Measurements from ENCODE around the gene SRSF10.
"Not testable (repeated sequence)": the region's sequence is repeated elsewhere in the genome, so short reads cannot be mapped to it uniquely, and the experiment has no call there.

SRSF10 gene

DNA sequence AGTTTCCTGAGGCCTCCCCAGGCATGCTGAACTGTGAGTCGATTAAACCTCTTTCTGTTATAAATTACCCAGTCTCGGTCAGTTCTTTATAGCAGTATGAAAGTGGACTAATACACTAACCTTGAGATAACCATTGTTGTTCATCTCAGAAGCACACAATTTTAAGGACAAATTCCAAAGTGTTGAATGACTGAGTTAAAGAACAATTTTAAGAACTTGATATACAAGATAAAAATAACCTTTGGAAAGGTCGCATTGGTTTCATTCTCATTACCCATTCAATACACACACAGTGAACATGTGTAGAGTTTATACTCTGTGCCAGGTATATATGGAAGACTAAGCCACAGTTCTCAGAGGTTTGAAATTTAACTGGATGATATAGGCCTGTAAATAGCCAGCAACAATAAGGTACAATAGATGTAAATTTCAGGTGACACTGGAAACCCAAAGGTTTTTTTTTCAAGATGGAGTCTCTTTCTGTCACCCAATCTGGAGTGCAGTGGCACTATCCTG lies 19.1 kb upstream of the SRSF10 start:
- DNase-seq (ENCODE audit: low read depth in 1 of 2, low spot score in 1 of 2) = no peak

DNA sequence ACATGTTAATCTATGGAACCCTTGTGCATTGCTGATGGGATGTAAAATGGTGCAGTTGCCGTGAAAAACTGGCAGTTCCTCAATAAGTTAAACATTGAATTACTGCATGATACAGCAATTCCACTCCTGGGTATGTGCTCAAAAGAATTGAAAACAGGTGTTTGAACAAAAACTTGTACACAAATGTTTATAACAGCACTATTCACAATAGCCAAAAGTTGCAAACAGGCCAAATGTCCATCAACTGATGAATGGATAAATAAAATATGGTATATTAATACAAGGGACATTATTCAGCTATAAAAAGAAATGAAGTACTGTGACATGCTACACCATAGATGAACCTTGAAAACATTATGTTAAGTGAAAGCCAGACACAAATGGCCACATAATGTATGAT lies 17.7 kb upstream of the SRSF10 start:
- no peak for DNase-seq (ENCODE audit: low read depth in 1 of 2, low spot score in 1 of 2)

DNA sequence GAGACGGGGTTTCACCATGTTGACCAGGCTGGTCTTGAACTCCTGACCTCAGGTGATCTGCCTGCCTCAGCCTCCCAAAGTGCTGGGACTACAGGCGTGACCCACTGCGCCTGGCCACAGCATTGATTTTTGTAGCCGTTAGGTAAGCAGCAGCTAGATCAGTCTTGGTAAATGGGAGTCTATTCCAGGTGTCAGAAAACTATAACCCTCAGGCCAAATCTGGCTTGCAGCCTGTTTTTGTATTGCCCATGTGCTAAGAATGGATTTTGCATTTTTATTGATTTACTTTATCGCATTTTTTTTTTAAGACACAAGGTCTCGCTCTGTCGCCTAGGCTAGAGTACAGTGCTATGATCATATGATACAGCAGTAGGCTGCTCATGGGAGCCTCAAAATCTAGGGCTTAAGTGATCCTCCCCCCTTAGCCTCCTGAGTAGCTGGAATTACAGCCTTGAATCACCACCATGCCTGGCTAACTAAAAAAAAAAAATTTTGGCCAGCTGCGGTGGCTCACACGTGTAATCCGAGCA lies 16.6 kb upstream of the SRSF10 start:
- no peak for DNase-seq (ENCODE audit: low read depth in 1 of 2, low spot score in 1 of 2)

DNA sequence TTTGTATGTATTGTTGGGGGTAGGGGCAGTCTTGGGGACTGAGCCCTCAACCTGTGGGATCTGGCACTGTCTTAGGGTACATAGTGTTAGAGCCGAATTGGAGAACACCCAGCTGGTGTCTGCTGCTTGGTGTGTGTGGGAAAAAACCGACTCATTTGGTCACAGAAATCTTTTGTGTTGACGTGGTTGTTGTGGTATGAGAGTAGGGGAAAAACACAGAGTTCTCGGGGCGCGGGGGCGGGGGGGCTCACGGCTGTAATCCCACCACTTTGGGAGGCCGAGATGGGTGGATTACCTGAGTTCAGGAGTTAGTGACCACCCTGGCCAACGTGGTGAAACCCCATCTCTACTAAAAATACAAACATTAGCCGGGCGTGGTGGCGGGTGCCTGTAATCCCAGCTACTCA lies 15.3 kb upstream of the SRSF10 start:
- no peak for DNase-seq (ENCODE audit: low read depth in 1 of 2, low spot score in 1 of 2)

DNA sequence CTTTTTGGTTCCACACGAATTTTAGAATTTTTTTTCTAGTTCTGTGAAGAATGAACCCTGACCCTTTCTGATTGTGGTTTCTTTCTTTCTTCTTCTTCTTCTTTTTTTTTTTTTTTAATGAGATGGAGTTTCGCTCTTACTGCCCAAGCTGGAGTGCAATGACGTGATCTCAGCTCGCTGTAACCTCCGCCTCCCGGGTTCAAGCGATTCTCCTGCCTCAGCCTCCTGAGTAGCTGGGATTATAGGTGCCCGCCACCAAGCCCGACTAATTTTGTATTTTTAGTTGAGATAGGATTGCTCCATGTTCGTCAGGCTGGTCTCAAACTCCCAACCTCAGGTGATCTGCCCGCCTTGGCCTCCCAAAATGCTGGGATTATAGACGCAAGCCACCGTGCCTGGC lies 11.9 kb upstream of the SRSF10 start:
- DNase-seq (ENCODE audit: low read depth in 1 of 2, low spot score in 1 of 2) = not testable (repeated sequence)

DNA sequence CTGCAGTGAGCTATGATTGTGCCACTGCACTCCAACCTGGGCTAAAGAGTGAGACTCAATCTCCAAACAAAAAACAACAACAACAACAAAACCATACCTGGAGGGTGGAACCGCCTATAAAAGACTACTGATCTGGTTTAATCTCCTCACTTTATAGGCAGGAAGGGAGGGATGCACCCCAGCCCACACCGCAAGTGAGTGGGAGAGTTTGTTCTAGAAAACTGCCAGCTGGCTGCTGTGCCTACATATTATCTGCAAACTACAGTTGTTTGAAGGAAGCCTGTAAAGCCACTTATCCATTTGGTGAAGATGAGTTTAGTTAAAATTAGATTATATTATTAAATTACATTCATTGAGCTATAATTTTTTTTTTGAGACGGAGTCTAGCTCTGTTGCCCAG lies 9.1 kb upstream of the SRSF10 start:
- no peak for DNase-seq (ENCODE audit: low read depth in 1 of 2, low spot score in 1 of 2)

DNA sequence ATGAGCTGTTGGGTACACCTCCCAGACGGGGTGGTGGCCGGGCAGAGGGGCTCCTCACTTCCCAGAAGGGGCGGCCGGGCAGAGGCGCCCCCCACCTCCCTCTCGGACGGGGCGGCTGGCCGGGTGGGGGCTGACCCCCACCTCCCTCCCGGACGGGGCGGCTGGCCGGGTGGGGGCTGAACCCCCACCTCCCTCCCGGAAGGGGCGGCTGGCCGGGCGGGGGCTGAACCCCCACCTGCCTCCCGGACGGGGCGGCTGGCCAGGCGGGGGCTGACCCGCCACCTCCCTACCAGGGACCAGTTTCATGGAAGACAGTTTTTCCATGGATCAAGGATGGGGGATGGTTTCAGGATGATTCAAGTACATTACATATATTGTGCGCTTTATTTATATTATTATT lies 6.9 kb upstream of the SRSF10 start:
- DNase-seq (ENCODE audit: low read depth in 1 of 2, low spot score in 1 of 2) = not testable (repeated sequence)

DNA sequence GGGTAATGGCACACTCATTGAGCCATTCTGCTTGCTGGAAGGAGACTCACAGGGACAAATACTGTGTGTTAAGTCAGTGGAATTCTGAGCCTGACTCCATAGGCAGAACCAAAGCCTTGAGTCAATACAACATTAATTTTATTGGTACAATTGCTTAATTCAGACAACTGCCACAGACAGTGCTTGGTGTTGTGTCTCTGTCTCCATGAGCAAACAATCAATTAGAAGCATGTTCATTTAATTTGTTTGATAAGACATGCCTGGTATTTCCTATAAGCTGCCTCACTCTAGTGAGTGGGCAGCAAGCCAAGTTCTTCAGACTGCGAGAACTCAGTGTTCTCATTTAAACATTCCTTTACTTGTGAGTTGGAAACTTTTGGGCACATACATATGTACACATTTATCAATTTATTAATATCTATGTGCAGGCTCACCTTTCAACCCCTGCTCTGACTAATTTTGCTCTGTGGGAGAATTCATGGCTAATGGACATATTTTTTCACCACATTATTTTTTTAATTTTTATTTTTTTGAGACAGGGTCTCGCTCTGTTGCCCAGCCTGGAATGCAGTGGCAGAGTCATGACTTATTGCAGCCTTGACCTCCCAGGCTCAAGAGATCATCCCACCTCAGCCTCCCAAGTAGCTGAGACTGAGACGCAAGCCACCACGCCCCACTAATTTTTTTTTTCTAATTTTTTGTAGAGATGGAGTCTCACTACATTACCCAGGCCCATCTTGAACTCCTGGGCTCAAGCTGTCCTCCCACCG lies 4.5 kb upstream of the SRSF10 start:
- DNase-seq (ENCODE audit: low read depth in 1 of 2, low spot score in 1 of 2) = no peak

DNA sequence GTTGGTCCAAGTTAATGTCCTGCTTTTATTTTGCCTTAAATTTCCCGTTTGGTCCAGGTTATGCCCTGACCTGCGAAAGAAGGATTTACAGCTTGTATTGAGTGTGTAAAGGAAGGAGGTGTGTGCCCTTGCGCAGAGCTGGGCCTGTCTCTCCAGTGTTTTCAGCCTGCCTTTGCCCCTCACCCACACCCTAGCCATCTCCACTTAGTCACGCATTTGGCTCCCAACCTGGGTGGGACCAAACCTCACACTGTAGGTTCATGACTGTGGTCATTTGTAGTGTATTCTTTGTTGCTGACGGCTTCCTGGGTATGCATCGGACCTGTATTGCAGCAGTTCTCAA lies 572 bp upstream of the SRSF10 start:
- DNase-seq (ENCODE audit: low read depth in 1 of 2, low spot score in 1 of 2) = peak; percentile 24 to 32

DNA sequence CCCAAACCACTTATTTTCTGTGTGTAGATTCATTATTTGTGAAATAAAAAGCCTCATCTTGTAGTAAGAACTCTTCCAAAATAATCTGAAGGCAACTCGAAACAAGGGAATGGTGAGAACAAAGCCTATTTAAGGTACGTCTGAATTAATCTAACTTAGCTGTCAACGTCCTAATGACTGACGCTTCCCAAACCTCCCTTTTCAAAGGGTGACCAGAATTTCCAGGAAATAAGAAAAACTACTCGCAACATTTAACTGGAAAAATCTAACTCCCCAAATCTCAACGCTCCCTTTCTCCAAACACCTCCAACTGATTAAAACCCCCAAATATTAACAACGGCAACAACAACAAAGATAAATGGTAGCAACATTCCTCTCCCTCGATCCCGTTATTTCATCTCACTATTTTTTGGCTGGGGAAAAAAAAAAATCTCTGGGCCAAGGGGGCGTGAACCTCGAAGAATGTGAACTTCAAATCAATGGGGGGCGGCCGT lies 693 bp downstream of the SRSF10 start:
- DNase-seq (ENCODE audit: low read depth in 1 of 2, low spot score in 1 of 2) = no peak

DNA sequence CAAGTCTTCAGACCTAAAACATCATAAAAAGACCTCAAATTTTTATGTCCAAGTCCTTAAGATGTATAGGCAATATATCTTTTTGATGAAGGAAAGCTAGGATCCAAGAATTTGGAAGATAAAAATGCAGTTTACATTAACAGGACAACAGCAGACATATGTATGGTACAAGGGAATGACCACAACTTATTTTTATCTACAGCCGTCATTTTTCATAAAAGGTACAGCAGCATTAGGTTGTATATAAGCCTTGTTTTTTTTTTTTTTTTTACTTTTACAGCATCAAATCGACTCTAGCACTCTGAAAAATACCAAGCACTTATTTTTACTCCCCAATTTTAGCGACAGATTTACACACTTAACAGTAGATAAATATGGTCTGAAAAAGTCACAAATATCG lies 1.3 kb downstream of the SRSF10 start:
- no peak for DNase-seq (ENCODE audit: low read depth in 1 of 2, low spot score in 1 of 2)

DNA sequence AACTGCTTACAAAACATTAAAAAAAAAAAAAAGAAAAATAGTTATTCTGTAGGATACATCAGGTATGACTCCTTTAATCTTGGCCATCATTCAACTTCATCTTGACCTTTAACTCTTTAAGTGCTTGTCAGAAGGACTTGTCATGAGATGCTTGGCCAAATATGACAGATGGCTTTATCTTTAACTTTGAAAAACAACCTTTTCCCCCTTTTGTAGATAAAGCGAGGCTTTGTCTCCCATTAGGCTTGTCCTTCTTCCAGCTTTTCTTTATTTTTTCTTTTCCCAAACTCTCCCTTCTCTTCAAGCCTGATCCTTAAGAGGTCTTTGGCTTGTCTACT lies 2.3 kb downstream of the SRSF10 start:
- DNase-seq (ENCODE audit: low read depth in 1 of 2, low spot score in 1 of 2) = no peak

DNA sequence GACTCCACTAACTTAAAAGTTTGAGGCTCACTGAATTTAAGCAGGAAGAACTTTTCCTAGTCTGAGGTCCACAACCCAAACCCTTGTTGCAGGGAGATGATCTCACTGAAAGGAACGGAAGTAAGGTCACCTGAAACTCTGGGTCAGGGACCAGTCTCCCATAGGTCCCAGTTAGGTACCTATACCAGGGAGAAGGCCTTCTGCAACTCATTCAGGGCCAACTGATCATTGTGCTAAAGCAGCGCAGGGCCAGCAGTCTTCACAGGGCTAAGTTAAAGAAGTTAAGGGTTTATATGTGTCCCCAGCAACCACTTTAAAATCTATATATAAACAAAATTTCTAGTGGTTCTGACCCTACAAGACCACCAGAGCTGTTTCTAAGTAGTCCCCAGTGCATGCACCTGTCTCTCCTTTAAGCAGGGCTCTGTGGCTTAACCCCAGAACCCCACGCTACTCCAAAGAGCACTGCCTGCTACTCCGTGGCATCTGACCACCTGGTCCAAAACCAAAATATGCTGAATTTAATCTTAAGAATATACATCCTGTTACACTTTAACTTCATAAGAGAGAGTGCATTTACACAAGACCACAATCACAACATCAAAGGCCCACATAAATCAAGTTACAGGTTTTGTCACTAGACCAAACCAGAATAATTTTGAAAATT lies 2.8 kb downstream of the SRSF10 start:
- no peak for DNase-seq (ENCODE audit: low read depth in 1 of 2, low spot score in 1 of 2)

DNA sequence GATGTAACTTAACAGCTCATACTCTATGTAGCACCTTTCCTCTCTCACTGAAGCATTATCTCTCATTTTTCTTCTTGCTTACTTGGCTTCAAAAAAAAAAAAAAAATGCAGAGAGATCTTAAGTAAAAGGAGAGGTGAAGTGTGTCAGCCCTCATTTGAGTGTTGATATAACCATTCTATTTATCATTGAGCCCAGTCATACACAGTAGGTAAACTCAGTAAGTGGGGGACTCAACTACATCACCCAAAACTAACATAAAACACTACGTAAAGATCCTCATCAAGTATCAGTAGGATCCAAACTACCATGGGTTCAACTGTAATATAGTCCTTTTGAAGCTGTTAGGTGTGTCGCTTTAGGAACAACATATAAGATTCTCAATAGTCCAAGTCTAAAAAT lies 12.3 kb downstream of the SRSF10 start:
- DNase-seq (ENCODE audit: low read depth in 1 of 2, low spot score in 1 of 2) = no peak

DNA sequence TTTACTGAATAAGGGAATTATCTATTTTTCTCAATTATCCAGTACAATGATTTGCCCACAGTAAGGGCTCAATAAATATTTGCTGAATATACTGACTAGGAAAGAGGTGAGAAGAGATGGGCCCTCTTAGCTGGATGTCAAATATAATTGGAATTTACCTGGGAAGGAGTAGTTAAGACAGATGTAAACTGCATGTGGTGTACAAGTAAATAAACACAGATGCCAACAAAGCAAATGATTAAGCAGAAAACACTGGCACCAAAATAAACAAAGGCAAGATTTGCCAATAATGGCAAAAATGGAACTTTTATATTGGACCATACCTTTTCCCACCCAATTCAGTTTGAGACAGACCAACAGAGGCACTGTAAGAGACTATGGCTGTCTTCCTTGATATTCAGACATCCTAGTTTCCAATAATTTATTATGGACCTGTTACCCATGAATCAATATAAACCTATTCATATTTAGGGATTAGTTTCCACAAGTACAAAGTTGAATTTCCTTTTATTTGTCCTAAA lies 13.1 kb downstream of the SRSF10 start:
- DNase-seq (ENCODE audit: low read depth in 1 of 2, low spot score in 1 of 2) = no peak

DNA sequence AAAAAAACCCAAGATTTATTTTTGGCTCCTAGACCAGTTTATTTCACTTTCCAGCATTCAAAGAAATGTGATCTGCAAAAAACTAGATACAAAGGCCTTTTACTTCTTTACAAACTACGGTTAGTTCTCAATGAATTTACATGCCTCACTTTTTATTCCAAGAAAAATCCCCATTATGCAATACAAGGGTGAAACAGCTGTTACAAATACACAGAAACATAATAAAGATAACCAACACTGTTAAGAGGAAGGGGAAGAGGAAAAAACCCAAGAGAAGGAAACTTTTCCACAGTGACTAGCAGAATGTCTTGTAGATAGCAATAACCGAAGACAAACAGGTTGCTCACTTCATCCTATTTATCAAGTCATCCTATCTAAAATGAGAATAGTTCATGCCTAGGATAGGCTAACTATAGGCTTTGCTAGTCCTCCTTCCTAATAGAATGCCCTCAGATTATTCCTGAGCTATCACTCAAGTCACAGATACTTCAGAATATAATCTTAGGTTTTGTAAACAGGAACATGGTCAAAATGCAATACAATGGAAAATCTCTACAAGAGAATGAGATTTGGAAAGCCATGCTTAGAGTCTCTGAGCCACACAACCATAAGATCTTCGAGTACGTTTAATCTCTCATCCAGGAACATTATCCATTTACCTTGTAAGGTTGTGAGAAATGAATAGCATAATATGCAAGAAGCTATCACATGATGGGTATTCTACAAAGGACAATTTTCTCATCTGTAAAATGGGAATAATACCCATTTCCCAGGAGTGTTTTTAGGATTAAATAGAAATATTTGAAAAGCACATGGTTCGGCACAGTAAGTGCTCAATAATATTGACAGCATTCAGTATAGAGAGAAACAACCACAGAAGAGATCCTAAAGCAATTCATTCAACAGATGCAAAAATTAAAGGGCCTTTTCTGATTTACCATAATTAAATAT lies 15.1 kb downstream of the SRSF10 start:
- DNase-seq (ENCODE audit: low read depth in 1 of 2, low spot score in 1 of 2) = no peak

DNA sequence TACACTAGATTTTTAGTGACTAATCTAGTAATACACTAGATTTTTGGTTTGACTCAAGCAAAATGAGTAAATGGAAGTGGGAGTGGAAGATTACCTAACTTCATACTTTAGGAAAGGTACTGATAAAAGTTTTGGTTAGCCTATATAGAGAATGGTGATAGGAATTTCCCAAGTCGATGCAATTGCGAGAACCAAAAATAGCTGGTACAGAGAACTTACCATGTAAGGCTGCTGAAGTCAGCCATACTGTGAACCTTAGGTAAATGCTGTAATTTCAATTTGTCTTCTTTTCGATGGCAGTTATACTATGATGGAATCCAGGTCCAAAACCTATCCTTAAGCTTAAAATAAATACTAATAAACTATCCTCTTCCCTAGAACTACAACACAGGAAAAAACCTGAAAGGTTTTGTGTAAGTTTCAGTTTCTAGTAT lies 15.9 kb downstream of the SRSF10 start:
- no peak for DNase-seq (ENCODE audit: low read depth in 1 of 2, low spot score in 1 of 2)

DNA sequence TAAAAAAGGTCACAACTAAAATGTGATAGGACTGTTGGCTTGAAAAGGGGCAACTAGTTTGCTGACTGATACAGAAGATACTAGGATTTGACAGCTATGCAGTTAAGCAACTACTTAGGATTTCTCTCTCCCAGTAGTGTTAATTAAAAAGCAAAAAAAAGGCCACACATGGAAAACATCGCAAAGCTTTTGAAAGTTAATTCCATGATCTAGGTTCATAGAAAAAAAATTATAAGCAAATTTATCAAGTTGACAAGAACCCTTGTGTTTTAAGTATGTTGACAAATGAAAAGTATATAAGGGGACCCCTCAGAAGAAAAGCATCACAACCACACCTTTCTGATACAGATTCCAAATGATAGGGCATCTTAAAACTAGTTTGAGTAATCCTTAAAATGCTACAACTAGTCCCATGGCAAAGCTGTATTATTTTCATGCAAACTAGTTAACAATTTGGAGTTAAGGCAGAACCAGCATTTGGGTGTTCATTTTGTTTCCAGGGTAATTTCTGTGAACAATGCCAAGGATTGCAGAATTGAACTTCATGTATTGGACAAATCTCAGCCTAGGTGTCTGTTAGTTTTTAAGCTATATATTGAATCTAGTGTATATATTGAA lies 16.4 kb downstream of the SRSF10 start:
- DNase-seq (ENCODE audit: low read depth in 1 of 2, low spot score in 1 of 2) = no peak

DNA sequence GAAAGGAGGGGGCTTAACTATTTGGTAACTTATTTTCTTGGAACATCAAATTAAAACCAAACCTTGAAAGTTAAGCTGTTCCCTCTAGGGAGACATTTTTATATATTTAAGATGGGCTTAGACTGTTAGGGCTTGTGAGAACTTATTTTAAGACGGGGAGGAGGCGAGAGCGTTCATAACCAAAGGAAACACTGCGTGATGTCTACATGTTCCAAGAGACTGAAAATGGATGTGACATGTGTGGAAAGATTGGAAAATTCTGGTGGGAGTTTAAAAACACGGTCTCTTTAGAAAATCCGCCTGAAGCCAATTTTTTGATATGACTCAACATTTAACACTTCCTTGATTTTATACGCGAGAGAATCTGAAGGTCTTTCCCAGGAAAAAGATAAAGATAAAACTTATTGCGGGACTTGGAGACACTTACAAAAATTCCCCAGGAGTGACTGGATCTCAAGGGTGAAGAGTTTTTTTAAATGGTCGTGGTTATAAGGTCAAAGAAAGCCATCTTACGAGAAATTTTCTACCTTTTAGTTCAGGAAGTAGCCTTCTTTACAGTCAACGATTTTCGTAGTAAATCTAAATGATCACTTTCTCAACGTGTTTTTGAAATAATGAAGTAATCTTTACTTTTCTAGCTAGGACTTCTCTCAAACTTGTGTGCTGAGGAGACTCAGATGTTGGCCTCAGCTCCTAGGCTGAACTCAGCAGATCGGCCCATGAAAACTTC lies 19.7 kb downstream of the SRSF10 start:
- DNase-seq (ENCODE audit: low read depth in 1 of 2, low spot score in 1 of 2) = no peak
